Endodermal cell (in vitro differentiated cells): ENCODE results near the gene LCN2. TPM values are rescaled to one million over a fixed set of nuclear protein-coding genes. Genes with fewer than 3 reads are reported as not detected.

Experiments used
- DNase-seq: peaks from one replicate; pipeline ENCODE4 v3.0.0-alpha.2; 2017
- H3K27ac ChIP-seq: 2 replicates; pipeline ENCODE4 v1.5.1; 2013; ENCODE audit warnings: mild to moderate bottlenecking, low read depth, low read length, moderate library complexity
- H3K27me3 ChIP-seq: 2 replicates; pipeline ENCODE4 v1.6.1; 2013; ENCODE audit warnings: mild to moderate bottlenecking, low read length, moderate library complexity; ENCODE audit not compliant: insufficient read depth, control insufficient read depth, poor library complexity, severe bottlenecking
- H3K36me3 ChIP-seq: 2 replicates; pipeline ENCODE4 v1.7.0; 2013; ENCODE audit warnings: mild to moderate bottlenecking, low read length, moderate library complexity; ENCODE audit not compliant: control insufficient read depth, insufficient read depth
- H3K4me1 ChIP-seq: one replicate; pipeline ENCODE4 v1.7.0; 2013; ENCODE audit warnings: low read length; ENCODE audit not compliant: control insufficient read depth, insufficient read depth
- H3K4me3 ChIP-seq: 2 replicates; pipeline ENCODE4 v1.5.1; 2013; ENCODE audit warnings: mild to moderate bottlenecking, low read length, moderate library complexity
- H3K9ac ChIP-seq: 2 replicates; pipeline ENCODE4 v1.6.1; 2013; ENCODE audit warnings: mild to moderate bottlenecking, low read length, moderate library complexity; ENCODE audit not compliant: poor library complexity, severe bottlenecking; ENCODE audit errors: extremely low read depth
- H3K9me3 ChIP-seq: 2 replicates; pipeline ENCODE4 v1.6.1; 2013; ENCODE audit warnings: mild to moderate bottlenecking, low read length, moderate library complexity; ENCODE audit not compliant: control insufficient read depth
- H3K27ac Mint-ChIP-seq: 2 replicates; pipeline ENCODE4 v1.8.0; 2020; ENCODE audit warnings: mixed read lengths
- H3K27me3 Mint-ChIP-seq: 2 replicates; pipeline ENCODE4 v1.8.0; 2021; ENCODE audit warnings: mild to moderate bottlenecking, mixed read lengths; ENCODE audit not compliant: insufficient read depth
- H3K36me3 Mint-ChIP-seq: 2 replicates; pipeline ENCODE4 v1.8.0; 2020; ENCODE audit warnings: low read depth, mixed read lengths
- H3K4me1 Mint-ChIP-seq: 2 replicates; pipeline ENCODE4 v1.8.0; 2020; ENCODE audit warnings: mixed read lengths
- H3K4me3 Mint-ChIP-seq: 2 replicates; pipeline ENCODE4 v1.8.0; 2020; ENCODE audit warnings: mild to moderate bottlenecking, moderate library complexity, mixed read lengths
- H3K9me3 Mint-ChIP-seq: 2 replicates; pipeline ENCODE4 v1.8.0; 2020; ENCODE audit warnings: mild to moderate bottlenecking, mixed read lengths
- CTCF ChIP-seq: fragments of 200-600 bp; sonication (generic); conservative IDR thresholded peaks from 2 replicates; pipeline ENCODE4 v1.5.0; 2021; ENCODE audit warnings: antibody characterized with exemption, mild to moderate bottlenecking
- WGBS, 2 experiments: methylation state at CpG; one replicate each; pipeline versions ENCODE4 v1.1.5 to v1.1.7; 2013; ENCODE audit warnings: missing lambda C conversion rate in 2 of 2, mixed read lengths in 1 of 2; ENCODE audit not compliant: insufficient coverage in 1 of 2, insufficient read length in 1 of 2; 5-methylcytosine and 5-hydroxymethylcytosine counted together
- total RNA-seq, 2 donors: library from RNA; stranded (reverse); fragmentation: NEBNext Ultra II Directional in 1 of 2; extraction: Animal tissue kit (Norgen Biotek cat#: 25700) in 1 of 2; gene quantifications; 2 replicates in 1 of 2; 3 replicates in 1 of 2; pipeline ENCODE4 v1.2.1, GENCODE V29; 2021

LCN2 gene
- total RNA-seq, 2 donors from 2014 or later, result not detected

GRCh38 chr9:128105538-128106175, 43.6 kb upstream of the LCN2 start:
- no peak overlapping the region for H3K9ac ChIP-seq

GRCh38 chr9:128106181-128106939, 42.9 kb upstream of the LCN2 start:
- Histone ChIP-seq H3K36me3 (peaks cover 56% of the 10 kb centered on the region), H3K4me1 (no peaks in the 10 kb centered on the region), H3K9me3 (no peaks in the 10 kb centered on the region), H3K27me3 (no peaks in the 10 kb centered on the region), H3K27ac (no peak overlapping the region), H3K4me3 (no peak overlapping the region), H3K9ac (no peak overlapping the region)
- H3K9me3 Mint-ChIP-seq, result no peaks in the 10 kb centered on the region
- TF ChIP-seq CTCF, result peak; percentile 33
- peaks cover 46% of the 10 kb centered on the region for H3K36me3 Mint-ChIP-seq
- H3K27me3 Mint-ChIP-seq, result no peaks in the 10 kb centered on the region
- DNase-seq, result peak; percentile 65
- H3K27ac Mint-ChIP-seq, result peak overlapping the region; percentile 70
- no peak overlapping the region for H3K4me3 Mint-ChIP-seq
- H3K4me1 Mint-ChIP-seq, result peaks cover 9% of the 10 kb centered on the region
- WGBS, 2 experiments, result 95 to 98% methylated on average over 17 to 23 of the region's 23 CpGs

More at GRCh38 chr9:128105538-128106175, 43.6 kb upstream of the LCN2 start:
- Mint-ChIP-seq H3K27ac (no peak overlapping the region), H3K4me3 (no peak overlapping the region), H3K36me3 (peaks cover 50% of the 10 kb centered on the region), H3K4me1 (peaks cover 8% of the 10 kb centered on the region), H3K27me3 (no peaks in the 10 kb centered on the region), H3K9me3 (no peaks in the 10 kb centered on the region)
- H3K36me3 ChIP-seq, result peaks cover 59% of the 10 kb centered on the region
- no peak overlapping the region for H3K27ac ChIP-seq
- no peak for TF ChIP-seq CTCF
- no peaks in the 10 kb centered on the region for H3K27me3 ChIP-seq
- DNase-seq, result no peak
- H3K4me3 ChIP-seq, result no peak overlapping the region
- no peaks in the 10 kb centered on the region for H3K9me3 ChIP-seq
- WGBS, 2 experiments, result 90 to 96% methylated on average over 16 to 21 of the region's 21 CpGs
- peaks cover 1% of the 10 kb centered on the region for H3K4me1 ChIP-seq

DNA sequence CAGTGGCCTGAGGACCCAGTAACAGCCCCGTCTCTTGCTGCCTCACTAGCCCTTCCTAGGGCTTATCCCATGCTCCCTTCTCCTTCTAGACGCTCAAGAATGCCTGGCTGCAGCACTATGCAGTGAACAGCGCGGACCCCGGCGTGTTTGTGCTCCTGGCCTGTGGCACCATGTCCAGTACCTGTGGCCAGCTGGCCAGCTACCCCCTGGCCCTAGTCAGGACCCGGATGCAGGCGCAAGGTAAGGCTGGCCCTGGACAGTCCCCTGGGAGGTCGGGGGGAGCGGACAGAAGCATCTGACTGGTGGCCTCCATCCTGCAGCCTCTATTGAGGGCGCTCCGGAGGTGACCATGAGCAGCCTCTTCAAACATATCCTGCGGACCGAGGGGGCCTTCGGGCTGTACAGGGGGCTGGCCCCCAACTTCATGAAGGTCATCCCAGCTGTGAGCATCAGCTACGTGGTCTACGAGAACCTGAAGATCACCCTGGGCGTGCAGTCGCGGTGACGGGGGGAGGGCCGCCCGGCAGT, 42.2 kb upstream of the LCN2 start:
- DNase-seq, result no peak
- Histone ChIP-seq H3K9ac (no peak overlapping the region), H3K27ac (no peak overlapping the region), H3K4me1 (no peaks in the 10 kb centered on the region), H3K27me3 (no peaks in the 10 kb centered on the region), H3K4me3 (no peak overlapping the region), H3K9me3 (no peaks in the 10 kb centered on the region), H3K36me3 (peaks cover 51% of the 10 kb centered on the region)
- H3K27ac Mint-ChIP-seq, result no peak overlapping the region
- WGBS, 2 experiments, result 95% methylated on average over 20 to 23 of the region's 23 CpGs
- H3K9me3 Mint-ChIP-seq, result no peaks in the 10 kb centered on the region
- no peak for TF ChIP-seq CTCF
- H3K27me3 Mint-ChIP-seq, result no peaks in the 10 kb centered on the region
- peaks cover 9% of the 10 kb centered on the region for H3K4me1 Mint-ChIP-seq
- peaks cover 45% of the 10 kb centered on the region for H3K36me3 Mint-ChIP-seq
- H3K4me3 Mint-ChIP-seq, result no peak overlapping the region
